Measurements from ENCODE around the gene KPNA1.

Gene KPNA1

DNA sequence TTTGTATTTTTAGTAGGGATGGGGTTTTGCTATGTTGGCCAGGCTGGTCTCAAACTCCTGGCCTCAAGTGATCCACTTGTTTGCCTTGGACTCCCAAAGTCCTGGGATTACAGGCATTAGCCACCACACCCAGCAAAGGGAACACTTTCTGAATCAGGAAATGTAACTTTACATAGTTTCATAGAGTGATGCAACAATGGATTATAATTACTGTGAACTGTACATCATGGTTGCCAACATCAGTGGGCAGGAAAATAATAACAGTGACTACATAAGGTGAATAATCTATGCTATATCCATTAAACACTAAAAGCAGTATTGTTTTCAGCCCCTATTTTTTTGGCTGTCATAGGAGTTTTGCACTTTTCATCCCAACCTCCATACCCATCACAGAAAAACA lies 5.0 kb upstream of the KPNA1 start:
- no peak overlapping the region for H3K4me3 ChIP-seq (ENCODE audit: low read depth, low read length)
- TF ChIP-seq POLR2A (IDR thresholded peaks at IDR 0.05; ENCODE audit: extremely low read depth, insufficient read length) = no peak
- no peak for TF ChIP-seq MYC (IDR thresholded peaks at IDR 0.05; ENCODE audit: low read depth, low read length)
- TF ChIP-seq, protein P1, sequence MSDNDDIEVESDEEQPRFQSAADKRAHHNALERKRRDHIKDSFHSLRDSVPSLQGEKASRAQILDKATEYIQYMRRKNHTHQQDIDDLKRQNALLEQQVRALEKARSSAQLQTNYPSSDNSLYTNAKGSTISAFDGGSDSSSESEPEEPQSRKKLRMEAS (IDR thresholded peaks at IDR 0.05; ENCODE audit: low read depth, low read length) = no peak
- TF ChIP-seq, protein P2, sequence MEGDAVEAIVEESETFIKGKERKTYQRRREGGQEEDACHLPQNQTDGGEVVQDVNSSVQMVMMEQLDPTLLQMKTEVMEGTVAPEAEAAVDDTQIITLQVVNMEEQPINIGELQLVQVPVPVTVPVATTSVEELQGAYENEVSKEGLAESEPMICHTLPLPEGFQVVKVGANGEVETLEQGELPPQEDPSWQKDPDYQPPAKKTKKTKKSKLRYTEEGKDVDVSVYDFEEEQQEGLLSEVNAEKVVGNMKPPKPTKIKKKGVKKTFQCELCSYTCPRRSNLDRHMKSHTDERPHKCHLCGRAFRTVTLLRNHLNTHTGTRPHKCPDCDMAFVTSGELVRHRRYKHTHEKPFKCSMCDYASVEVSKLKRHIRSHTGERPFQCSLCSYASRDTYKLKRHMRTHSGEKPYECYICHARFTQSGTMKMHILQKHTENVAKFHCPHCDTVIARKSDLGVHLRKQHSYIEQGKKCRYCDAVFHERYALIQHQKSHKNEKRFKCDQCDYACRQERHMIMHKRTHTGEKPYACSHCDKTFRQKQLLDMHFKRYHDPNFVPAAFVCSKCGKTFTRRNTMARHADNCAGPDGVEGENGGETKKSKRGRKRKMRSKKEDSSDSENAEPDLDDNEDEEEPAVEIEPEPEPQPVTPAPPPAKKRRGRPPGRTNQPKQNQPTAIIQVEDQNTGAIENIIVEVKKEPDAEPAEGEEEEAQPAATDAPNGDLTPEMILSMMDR (IDR thresholded peaks at IDR 0.05; ENCODE audit: low read depth, low read length) = no peak
- no peak for DNase-seq (ENCODE audit: low read depth)

DNA sequence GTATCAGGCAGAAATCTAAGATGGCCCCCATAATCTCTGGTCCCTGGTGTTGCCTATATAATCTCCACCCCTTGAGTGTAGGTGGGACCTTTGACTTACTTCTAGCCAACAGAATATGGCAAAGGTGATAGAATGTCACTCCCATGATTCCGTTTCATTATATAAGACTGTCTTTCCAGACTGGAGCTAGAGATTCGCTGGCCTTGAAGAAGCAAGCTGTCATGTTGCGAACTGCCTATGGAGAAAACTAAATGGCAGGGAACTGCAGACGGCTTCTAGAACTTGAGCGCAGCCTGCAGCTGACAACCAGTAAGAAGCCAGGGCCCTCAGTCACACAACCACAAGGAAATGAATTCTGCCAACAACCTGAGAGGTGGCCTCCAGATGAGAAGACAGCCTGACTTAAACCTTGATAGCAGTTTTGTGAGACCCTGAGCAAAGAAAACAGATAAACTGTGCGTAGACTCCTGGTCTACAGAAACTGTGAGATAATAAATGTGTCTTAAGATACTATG lies 2.2 kb upstream of the KPNA1 start:
- no peak overlapping the region for H3K4me3 ChIP-seq (ENCODE audit: low read depth, low read length)
- no peak for DNase-seq (ENCODE audit: low read depth)
- no peak for TF ChIP-seq POLR2A (IDR thresholded peaks at IDR 0.05; ENCODE audit: extremely low read depth, insufficient read length)
- TF ChIP-seq, protein P2 (IDR thresholded peaks at IDR 0.05; ENCODE audit: low read depth, low read length) = no peak
- TF ChIP-seq, protein P1 (IDR thresholded peaks at IDR 0.05; ENCODE audit: low read depth, low read length) = no peak
- no peak for TF ChIP-seq MYC (IDR thresholded peaks at IDR 0.05; ENCODE audit: low read depth, low read length)

DNA sequence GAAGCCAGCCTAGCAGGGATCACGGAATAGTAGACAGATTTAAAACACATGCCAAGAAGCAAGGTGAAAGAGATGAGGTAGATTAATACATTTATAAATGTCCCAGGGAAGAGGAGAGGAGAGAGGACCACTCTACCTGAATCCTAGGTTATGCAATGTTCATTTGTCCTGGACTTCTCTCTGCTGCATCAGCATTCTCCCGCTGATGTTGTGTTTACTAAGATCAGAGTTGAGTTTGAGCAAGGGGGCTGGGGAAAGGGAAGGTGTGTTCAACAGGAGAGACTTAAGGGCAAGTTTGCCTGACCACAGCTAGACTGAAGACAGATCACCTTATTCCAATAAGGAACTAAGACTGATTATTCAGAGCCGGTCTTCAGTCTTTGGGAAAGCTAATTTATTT lies 1.1 kb upstream of the KPNA1 start:
- H3K4me3 ChIP-seq (ENCODE audit: low read depth, low read length) = no peak overlapping the region
- DNase-seq (ENCODE audit: low read depth) = no peak
- TF ChIP-seq POLR2A (IDR thresholded peaks at IDR 0.05; ENCODE audit: extremely low read depth, insufficient read length) (no peak), MYC (IDR thresholded peaks at IDR 0.05; ENCODE audit: low read depth, low read length) (no peak)
- TF ChIP-seq, protein P2 (IDR thresholded peaks at IDR 0.05; ENCODE audit: low read depth, low read length) = no peak
- TF ChIP-seq, protein P1 (IDR thresholded peaks at IDR 0.05; ENCODE audit: low read depth, low read length) = no peak

DNA sequence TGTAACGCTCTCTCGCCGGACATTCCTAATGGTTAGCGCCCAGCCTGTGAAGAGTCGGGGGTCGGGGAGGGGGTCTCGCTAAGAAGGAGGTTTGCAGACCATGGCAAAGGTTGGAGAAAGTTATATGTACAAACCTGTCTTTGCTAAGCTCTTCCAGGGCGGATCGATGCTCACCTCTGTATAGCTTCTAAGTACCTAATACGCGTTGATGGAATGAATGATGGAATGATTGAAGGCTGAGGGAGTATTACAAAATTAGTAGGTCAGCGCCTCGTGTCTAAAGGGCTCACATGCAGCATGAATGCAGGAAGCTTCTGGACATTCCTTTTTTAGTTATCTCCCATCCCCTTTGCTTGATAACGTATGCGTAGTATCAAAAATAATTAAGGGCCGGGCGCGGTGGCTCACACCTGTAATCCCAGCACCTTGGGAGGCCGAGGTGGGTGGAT lies 305 bp upstream of the KPNA1 start:
- TF ChIP-seq POLR2A (IDR thresholded peaks at IDR 0.05; ENCODE audit: extremely low read depth, insufficient read length) = no peak
- peak overlapping the region; percentile 54 for H3K4me3 ChIP-seq (ENCODE audit: low read depth, low read length)
- DNase-seq (ENCODE audit: low read depth) = no peak

DNA sequence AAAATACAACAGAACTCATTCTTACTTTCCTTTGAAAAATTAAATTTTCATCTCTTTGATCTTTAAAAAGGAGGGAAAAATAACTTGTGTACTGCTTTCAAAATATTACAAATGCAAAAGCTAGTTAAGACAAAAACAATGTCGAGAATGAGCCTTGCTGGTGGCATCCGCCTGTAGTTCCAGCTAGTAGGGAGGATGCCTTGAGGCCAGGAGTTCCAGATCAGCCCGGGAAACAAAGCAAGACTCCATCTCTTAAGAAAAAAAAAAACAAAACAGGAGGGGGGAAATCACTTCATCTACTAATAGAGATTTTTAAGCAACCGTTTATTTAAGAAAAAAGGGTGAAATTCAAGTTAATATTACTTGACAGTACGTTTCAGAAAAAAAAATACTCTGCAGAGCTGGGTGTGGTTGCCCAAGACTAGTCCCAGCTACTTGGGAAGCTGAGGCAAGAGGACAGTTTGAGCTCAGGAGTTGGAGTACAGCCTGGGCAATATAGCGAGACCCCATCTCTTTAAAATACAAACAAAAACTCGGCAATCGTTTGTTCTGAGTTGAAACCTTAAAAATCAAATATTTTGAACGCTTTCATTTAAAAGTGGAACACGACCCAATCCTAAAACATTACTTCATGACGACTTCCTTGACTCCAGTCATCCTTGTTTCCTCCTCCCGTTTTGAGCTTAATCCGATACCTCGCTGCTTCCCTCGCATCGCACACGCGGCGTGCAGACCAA lies 1.2 kb downstream of the KPNA1 start:
- TF ChIP-seq, protein P2 (IDR thresholded peaks at IDR 0.05; ENCODE audit: low read depth, low read length) = no peak
- DNase-seq (ENCODE audit: low read depth) = no peak
- peak overlapping the region; percentile 69 for H3K4me3 ChIP-seq (ENCODE audit: low read depth, low read length)

DNA sequence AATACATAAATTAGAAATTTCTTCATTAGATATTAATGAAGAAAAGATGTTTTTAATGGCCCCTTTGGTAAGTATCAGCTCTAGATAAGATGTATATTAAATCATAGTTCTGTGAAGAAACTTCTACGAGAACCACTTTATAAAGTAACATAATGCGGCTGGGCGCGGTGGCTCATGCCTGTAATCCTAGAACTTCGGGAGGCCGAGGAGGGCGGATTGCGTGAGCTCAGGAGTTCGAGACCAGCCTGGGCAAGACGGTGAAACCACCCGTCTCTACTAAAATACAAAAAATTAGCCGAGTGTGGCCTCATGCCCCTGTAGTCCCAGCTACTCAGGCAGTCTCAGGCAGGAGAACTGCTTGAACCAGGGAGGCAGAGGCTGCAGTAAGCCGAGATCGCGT lies 2.5 kb downstream of the KPNA1 start:
- TF ChIP-seq MYC (IDR thresholded peaks at IDR 0.05; ENCODE audit: low read depth, low read length) = no peak
- TF ChIP-seq, protein P2 (IDR thresholded peaks at IDR 0.05; ENCODE audit: low read depth, low read length) = no peak
- no peak for TF ChIP-seq POLR2A (IDR thresholded peaks at IDR 0.05; ENCODE audit: extremely low read depth, insufficient read length)
- TF ChIP-seq, protein P1 (IDR thresholded peaks at IDR 0.05; ENCODE audit: low read depth, low read length) = no peak
- peak overlapping the region; percentile 13 for H3K4me3 ChIP-seq (ENCODE audit: low read depth, low read length)
- DNase-seq (ENCODE audit: low read depth) = no peak
